H9 (cell line): ENCODE measurements around the gene SNRPD1. TPM values are rescaled to one million over a fixed set of nuclear protein-coding genes. Genes with fewer than 3 reads are reported as not detected.
A peak's percentile ranks its signal among the peaks of the same experiment; 100 is the strongest.

Experiments
- DNase-seq: peaks from one replicate; pipeline ENCODE4 v3.0.0-alpha.2; 2017
- H2AFZ ChIP-seq: one replicate; pipeline ENCODE4 v1.6.1; 2013; ENCODE audit warnings: mild to moderate bottlenecking, low read length, control low read depth, moderate library complexity
- H2AK5ac ChIP-seq: 2 replicates; pipeline ENCODE4 v1.6.1; 2013; ENCODE audit warnings: low read length, control low read depth, mixed read lengths; ENCODE audit not compliant: insufficient read length
- H2BK120ac ChIP-seq: one replicate; pipeline ENCODE4 v1.6.1; 2013; ENCODE audit warnings: low read depth, mild to moderate bottlenecking, low read length, control low read depth, inconsistent platforms; ENCODE audit not compliant: poor library complexity, severe bottlenecking
- H2BK12ac ChIP-seq: 2 replicates; pipeline ENCODE4 v1.6.1; 2013; ENCODE audit warnings: low read length, control low read depth, mixed read lengths, low read depth; ENCODE audit not compliant: insufficient read length
- H2BK15ac ChIP-seq: 2 replicates; pipeline ENCODE4 v1.6.1; 2013; ENCODE audit warnings: low read depth, low read length, control low read depth
- H2BK20ac ChIP-seq: one replicate; pipeline ENCODE4 v1.6.1; 2013; ENCODE audit warnings: low read depth, mild to moderate bottlenecking, low read length, control low read depth, inconsistent platforms; ENCODE audit not compliant: poor library complexity, severe bottlenecking
- H2BK5ac ChIP-seq: 2 replicates; pipeline ENCODE4 v1.6.1; 2013; ENCODE audit warnings: low read length, control low read depth, mixed read lengths; ENCODE audit not compliant: insufficient read length
- H3K14ac ChIP-seq: 2 replicates; pipeline ENCODE4 v1.6.1; 2013; ENCODE audit warnings: low read length, control low read depth; ENCODE audit not compliant: insufficient read depth
- H3K18ac ChIP-seq: 2 replicates; pipeline ENCODE4 v1.6.1; 2013; ENCODE audit warnings: low read depth, mild to moderate bottlenecking, mixed read lengths, low read length, control low read depth; ENCODE audit not compliant: insufficient read length
- H3K23ac ChIP-seq: 2 replicates; pipeline ENCODE4 v1.6.1; 2013; ENCODE audit warnings: low read length, control low read depth, mixed read lengths, low read depth; ENCODE audit not compliant: insufficient read length
- H3K23me2 ChIP-seq: 2 replicates; pipeline ENCODE4 v1.6.1; 2013; ENCODE audit warnings: low read depth, mild to moderate bottlenecking, mixed read lengths, low read length, control low read depth; ENCODE audit not compliant: insufficient read length, poor library complexity, severe bottlenecking
- H3K27ac ChIP-seq: 2 replicates; pipeline ENCODE4 v1.5.1; 2013; ENCODE audit warnings: low read length, control low read depth, mixed read lengths, low read depth; ENCODE audit not compliant: insufficient read length
- H3K27me3 ChIP-seq: 2 replicates; pipeline ENCODE4 v1.6.1; 2013; ENCODE audit warnings: low read length, control low read depth, inconsistent platforms; ENCODE audit not compliant: insufficient read depth
- H3K4ac ChIP-seq: 2 replicates; pipeline ENCODE4 v1.6.1; 2013; ENCODE audit warnings: low read depth, mild to moderate bottlenecking, control low read depth, inconsistent platforms, low read length, moderate library complexity
- H3K4me1 ChIP-seq: 2 replicates; pipeline ENCODE4 v1.6.1; 2013; ENCODE audit warnings: low read length, control low read depth, inconsistent platforms; ENCODE audit not compliant: insufficient read depth
- H3K4me2 ChIP-seq: 2 replicates; pipeline ENCODE4 v1.6.1; 2013; ENCODE audit warnings: low read length, control low read depth, mixed read lengths; ENCODE audit not compliant: insufficient read length, insufficient read depth
- H3K56ac ChIP-seq: 2 replicates; pipeline ENCODE4 v1.6.1; 2013; ENCODE audit warnings: low read depth, mild to moderate bottlenecking, mixed read lengths, low read length, control low read depth; ENCODE audit not compliant: insufficient read length
- H3K79me1 ChIP-seq: 2 replicates; pipeline ENCODE4 v1.6.1; 2013; ENCODE audit warnings: low read depth, mild to moderate bottlenecking, moderate library complexity, low read length, control low read depth, inconsistent platforms; ENCODE audit not compliant: insufficient read depth, poor library complexity, severe bottlenecking
- H3K79me2 ChIP-seq: 2 replicates; pipeline ENCODE4 v1.6.1; 2013; ENCODE audit warnings: low read length, control low read depth, inconsistent platforms; ENCODE audit not compliant: insufficient read depth
- H3K9ac ChIP-seq: 2 replicates; pipeline ENCODE4 v1.6.1; 2013; ENCODE audit warnings: low read length, control low read depth, mixed read lengths; ENCODE audit not compliant: insufficient read length; ENCODE audit errors: extremely low read depth
- H3K9me3 ChIP-seq: one replicate; pipeline ENCODE4 v1.6.1; 2013; ENCODE audit warnings: low read depth, low read length, inconsistent platforms; ENCODE audit not compliant: control insufficient read depth
- H3T11ph ChIP-seq: one replicate; pipeline ENCODE4 v1.6.1; 2013; ENCODE audit warnings: mild to moderate bottlenecking, low read length, control low read depth, inconsistent platforms
- H4K20me1 ChIP-seq: one replicate; pipeline ENCODE4 v1.6.1; 2013; ENCODE audit not compliant: control insufficient read depth, insufficient read length, insufficient read depth
- H4K5ac ChIP-seq: 2 replicates; pipeline ENCODE4 v1.6.1; 2013; ENCODE audit warnings: low read depth, mild to moderate bottlenecking, mixed read lengths, low read length, control low read depth; ENCODE audit not compliant: insufficient read length
- H4K8ac ChIP-seq: replicated peaks from 2 replicates; pipeline ENCODE4 v1.6.1; 2013; ENCODE audit warnings: low read length, control low read depth, mixed read lengths, low read depth; ENCODE audit not compliant: insufficient read length
- H4K91ac ChIP-seq: 2 replicates; pipeline ENCODE4 v1.6.1; 2013; ENCODE audit warnings: low read depth, mild to moderate bottlenecking, moderate library complexity, mixed read lengths, low read length, control low read depth; ENCODE audit not compliant: insufficient read length
- H3K27ac Mint-ChIP-seq, 3 experiments: 2 replicates in 2 of 3; 3 replicates in 1 of 3; pipeline ENCODE4 v1.8.0; 2020 to 2021; ENCODE audit warnings: mixed read lengths in 3 of 3, mild to moderate bottlenecking in 1 of 3, moderate library complexity in 1 of 3
- H3K27me3 Mint-ChIP-seq: 2 replicates; pipeline ENCODE4 v1.8.0; 2021; ENCODE audit warnings: low read depth, mild to moderate bottlenecking, moderate library complexity, mixed read lengths
- H3K36me3 Mint-ChIP-seq, 3 experiments: 2 replicates in 2 of 3; 3 replicates in 1 of 3; pipeline ENCODE4 v1.8.0; 2020 to 2021; ENCODE audit warnings: low read depth in 3 of 3, mixed read lengths in 3 of 3; ENCODE audit not compliant: insufficient read depth in 1 of 3
- H3K4me1 Mint-ChIP-seq, 2 experiments: 2 replicates each; pipeline ENCODE4 v1.8.0; 2020; ENCODE audit warnings: mixed read lengths in 2 of 2
- H3K4me3 Mint-ChIP-seq, 2 experiments: 2 replicates in 1 of 2; 3 replicates in 1 of 2; pipeline ENCODE4 v1.8.0; 2020 to 2021; ENCODE audit warnings: mild to moderate bottlenecking in 2 of 2, mixed read lengths in 2 of 2, moderate library complexity in 1 of 2
- H3K9me3 Mint-ChIP-seq, 2 experiments: 2 replicates in 1 of 2; 3 replicates in 1 of 2; pipeline ENCODE4 v1.8.0; 2020; ENCODE audit warnings: mild to moderate bottlenecking in 2 of 2, mixed read lengths in 2 of 2, moderate library complexity in 1 of 2
- WGBS: extraction: QIAGEN DNeasy Blood & Tissue Kit; methylation state at CpG from one replicate; pipeline ENCODE4 v1.1.7; 2013; ENCODE audit warnings: missing lambda C conversion rate, low lambda C conversion rate, mixed read lengths; ENCODE audit not compliant: insufficient read length; ENCODE audit errors: extremely low coverage; 5-methylcytosine and 5-hydroxymethylcytosine counted together
- long read RNA-seq: library from polyadenylated mRNA; unstranded; transcript quantifications from one replicate; pipeline ENCODE4 v2.0.0, GENCODE V29; 2020
- total RNA-seq: library from RNA; stranded (reverse); gene quantifications from 2 replicates; pipeline ENCODE4 v1.2.1, GENCODE V29; 2021
- TF ChIP-seq, protein P1 (sequence below): fragments of 200-600 bp; sonication (generic); conservative IDR thresholded peaks from 3 replicates; pipeline ENCODE4 v1.8.0; 2021; ENCODE audit warnings: antibody characterized with exemption, mild to moderate bottlenecking

SNRPD1 gene
- 174 and 178 TPM in 2 replicates for total RNA-seq
- long read RNA-seq, full-length matches to known transcripts: 427 of 479 reads
- long read RNA-seq, partial matches to known transcripts: 5 of 479 reads
- long read RNA-seq, other reads (novel, unspliced or antisense): 47 of 479 reads

DNA sequence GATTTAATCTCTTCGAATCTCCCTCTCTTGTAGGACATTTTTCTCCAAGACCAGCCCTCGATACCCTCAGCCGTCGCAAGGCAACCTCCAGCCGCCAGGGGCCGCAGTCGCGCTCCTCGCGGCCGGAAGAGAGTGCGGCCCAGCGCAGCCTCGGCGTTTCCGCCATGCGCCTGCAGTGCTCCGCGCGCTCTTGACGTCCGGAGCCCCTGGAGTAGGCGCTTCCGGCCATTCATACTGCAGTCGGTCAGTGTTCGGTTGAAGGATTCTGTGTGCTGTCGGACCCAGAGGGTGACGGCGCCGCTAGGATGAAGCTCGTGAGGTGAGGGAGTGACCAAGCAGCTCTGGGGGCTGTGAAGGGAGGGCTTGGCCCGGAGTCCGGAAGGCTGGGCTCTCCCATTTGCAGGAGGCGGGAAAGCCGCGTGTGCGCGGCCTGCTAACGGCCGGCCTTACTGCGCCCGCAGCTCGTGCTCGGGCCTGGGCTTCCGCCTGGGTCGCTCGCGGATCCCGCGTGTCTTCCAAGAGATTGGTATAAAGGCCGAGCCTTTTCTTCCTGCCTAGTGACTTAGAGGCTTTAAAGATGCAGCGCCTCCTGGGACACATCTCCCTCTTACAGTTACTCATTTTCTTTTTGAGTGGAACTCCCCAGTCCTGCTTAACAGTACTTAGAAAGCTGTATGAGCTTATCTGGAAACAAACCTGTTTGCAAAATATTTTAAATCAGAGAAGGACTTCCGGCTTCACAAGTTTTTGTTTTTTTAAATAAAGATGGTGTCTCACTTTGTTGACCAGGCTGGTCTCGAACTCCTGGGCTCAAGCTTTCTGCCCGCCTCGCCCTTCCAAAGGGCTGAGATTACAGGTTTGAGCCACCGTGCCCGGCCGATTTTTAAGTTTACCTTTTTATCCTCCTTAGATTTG, at the start of gene SNRPD1:
TSS of gene SNRPD1 (plus strand) at position 190 of the 915 bp plus-strand sequence. CDS start at position 306, 116 bp downstream.
- H3K9me3 Mint-ChIP-seq: peaks cover 0 to 5% of the 10 kb centered on the region in 2 experiments; a peak in 2 of 5 replicates
- WGBS: no CpG with 5 or more reads among the region's 59 CpGs

More for the DNA sequence above, at the start of gene SNRPD1:
- peak within 1 kb of the TSS; percentile 67; the same call in 1 of the 2 replicates for H3K4ac ChIP-seq
- H3K18ac ChIP-seq: peak within 1 kb of the TSS; percentile 86
- H4K20me1 ChIP-seq: no peaks in the 10 kb centered on the region
- no peak within 1 kb of the TSS for H4K91ac ChIP-seq
- peak within 1 kb of the TSS; percentile 87 for H3K9ac ChIP-seq
- H2BK20ac ChIP-seq: no peak within 1 kb of the TSS
- H3K36me3 Mint-ChIP-seq: peaks cover 26 to 37% (median 32%) of the 10 kb centered on the region in 3 experiments
- peak within 1 kb of the TSS; percentile 5 for H3K27ac ChIP-seq
- no peaks in the 10 kb centered on the region for H3K27me3 ChIP-seq
- peaks cover 45% of the 10 kb centered on the region; the same call in 1 of the 2 replicates for H3K79me2 ChIP-seq
- peak within 1 kb of the TSS; percentile 93 to 98 for H3K4me3 Mint-ChIP-seq
- H2AK5ac ChIP-seq: no peak within 1 kb of the TSS
- peak within 1 kb of the TSS; percentile 69 for H3K4me2 ChIP-seq
- H3K14ac ChIP-seq: peak within 1 kb of the TSS; percentile 81
- no peak within 1 kb of the TSS for H3K56ac ChIP-seq
- peaks cover 4% of the 10 kb centered on the region for H3K23me2 ChIP-seq
- peak; percentile 92 for DNase-seq
- no peak within 1 kb of the TSS for H4K8ac ChIP-seq
- H3K79me1 ChIP-seq: no peaks in the 10 kb centered on the region
- no peak within 1 kb of the TSS for H2BK12ac ChIP-seq
- peak within 1 kb of the TSS; percentile 99 for H3K27ac Mint-ChIP-seq
- H2BK15ac ChIP-seq: no peak within 1 kb of the TSS; the same call in 1 of the 2 replicates
- TF ChIP-seq, protein P1, sequence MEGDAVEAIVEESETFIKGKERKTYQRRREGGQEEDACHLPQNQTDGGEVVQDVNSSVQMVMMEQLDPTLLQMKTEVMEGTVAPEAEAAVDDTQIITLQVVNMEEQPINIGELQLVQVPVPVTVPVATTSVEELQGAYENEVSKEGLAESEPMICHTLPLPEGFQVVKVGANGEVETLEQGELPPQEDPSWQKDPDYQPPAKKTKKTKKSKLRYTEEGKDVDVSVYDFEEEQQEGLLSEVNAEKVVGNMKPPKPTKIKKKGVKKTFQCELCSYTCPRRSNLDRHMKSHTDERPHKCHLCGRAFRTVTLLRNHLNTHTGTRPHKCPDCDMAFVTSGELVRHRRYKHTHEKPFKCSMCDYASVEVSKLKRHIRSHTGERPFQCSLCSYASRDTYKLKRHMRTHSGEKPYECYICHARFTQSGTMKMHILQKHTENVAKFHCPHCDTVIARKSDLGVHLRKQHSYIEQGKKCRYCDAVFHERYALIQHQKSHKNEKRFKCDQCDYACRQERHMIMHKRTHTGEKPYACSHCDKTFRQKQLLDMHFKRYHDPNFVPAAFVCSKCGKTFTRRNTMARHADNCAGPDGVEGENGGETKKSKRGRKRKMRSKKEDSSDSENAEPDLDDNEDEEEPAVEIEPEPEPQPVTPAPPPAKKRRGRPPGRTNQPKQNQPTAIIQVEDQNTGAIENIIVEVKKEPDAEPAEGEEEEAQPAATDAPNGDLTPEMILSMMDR: peak; percentile 96
- H3K9me3 ChIP-seq: no peaks in the 10 kb centered on the region
- no peaks in the 10 kb centered on the region; the same call in none of the 2 replicates for H3K27me3 Mint-ChIP-seq
- no peak within 1 kb of the TSS for H2AFZ ChIP-seq
- peak within 1 kb of the TSS; percentile 97 for H2BK120ac ChIP-seq
- H3T11ph ChIP-seq: no peak within 1 kb of the TSS
- H3K23ac ChIP-seq: no peak within 1 kb of the TSS
- no peak within 1 kb of the TSS for H4K5ac ChIP-seq
- H3K4me1 Mint-ChIP-seq: peaks cover 16 to 30% of the 10 kb centered on the region in 2 experiments
- H3K4me1 ChIP-seq: no peaks in the 10 kb centered on the region
- H2BK5ac ChIP-seq: no peak within 1 kb of the TSS
